ENCODE measurements around the gene RAPGEF3.

RAPGEF3 gene

DNA sequence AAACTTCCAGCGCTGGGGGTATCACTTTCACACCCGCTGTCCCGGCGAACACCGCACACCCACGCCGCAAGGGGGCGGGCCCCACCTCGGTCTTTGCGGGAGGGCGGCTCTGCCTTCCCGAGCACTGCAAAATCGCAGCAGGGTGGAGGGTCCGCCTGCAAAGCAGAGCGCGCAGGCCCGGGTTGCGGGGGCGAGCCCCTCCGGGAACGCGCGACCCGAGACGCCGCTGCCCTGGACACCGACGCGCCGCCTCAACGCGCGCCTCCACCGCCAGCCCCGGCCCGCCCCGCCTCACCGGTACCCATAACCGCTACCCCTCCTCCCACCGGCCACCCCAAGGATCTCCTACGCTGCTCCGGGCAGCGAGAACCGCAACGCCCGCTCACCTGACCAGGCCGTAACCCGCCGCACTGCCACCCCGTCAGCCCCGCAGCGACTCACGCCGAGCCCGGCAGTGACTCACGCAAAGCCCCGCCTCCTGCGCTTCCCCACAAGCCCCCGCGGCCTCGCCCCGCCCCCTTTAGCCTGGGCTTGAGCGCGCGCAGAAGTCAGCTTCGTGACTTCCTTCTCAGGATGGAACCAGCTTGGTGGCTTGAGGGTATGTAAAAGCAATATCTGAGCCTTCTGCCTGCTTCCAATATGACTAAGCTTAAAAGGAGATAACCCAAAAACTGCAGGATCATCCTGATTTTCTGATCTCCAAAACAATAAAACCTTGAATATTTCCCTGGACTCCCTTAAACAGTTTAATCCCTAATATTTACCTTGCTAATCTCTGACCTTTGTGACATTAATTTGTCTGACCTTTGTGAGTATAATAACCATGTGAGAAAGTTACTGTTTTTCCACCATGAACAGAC is 52.9 kb downstream of the RAPGEF3 start, which contains the start of gene RPAP3:
Gene RPAP3, minus strand, starts transcription at position 465 of the 860 bp plus-strand sequence. CDS start 3,190 bp downstream, outside the sequence.
- in situ Hi-C loops (cut with HindIII; ENCODE audit: low sequenced_read_pairs) = no loop called here

DNA sequence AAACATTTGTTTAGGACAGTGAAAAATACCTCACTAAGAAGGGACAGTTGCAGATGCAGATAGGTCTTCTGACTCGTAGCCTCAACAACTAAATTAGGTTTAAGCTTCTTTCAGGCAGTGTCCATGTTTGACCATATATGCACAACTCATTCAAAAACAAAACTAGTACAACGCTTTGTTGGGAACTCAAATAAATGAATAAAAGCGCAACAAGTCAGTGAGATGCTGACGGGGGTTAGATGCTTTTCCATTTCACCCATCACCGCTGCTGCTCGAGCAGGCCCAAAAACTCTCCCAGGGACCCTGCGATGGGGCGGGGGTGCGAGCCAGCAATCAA is 53.5 kb downstream of the RAPGEF3 start:
- in situ Hi-C loops (cut with HindIII; ENCODE audit: low sequenced_read_pairs) = no loop called here

DNA sequence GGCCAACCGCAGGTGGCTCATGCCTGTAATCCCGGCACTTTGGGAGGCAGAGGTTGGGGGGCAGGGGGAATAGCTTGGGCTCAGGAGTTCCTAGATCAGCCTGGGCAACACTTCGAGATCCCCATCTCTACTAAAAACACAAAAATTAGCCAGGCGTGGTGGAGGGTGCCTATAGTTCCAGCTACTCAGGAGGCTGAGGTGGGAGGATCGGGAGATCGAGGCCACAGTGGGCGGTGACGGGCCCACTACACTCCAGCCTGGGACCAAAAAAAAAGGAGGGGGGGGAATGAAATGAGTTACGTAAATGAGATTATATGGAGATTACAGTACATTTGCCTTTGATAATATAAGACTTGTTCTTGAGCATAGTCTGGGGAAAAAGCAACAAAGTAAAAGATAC is 54.0 kb downstream of the RAPGEF3 start:
- in situ Hi-C loops (cut with HindIII; ENCODE audit: low sequenced_read_pairs) = no loop called here

DNA sequence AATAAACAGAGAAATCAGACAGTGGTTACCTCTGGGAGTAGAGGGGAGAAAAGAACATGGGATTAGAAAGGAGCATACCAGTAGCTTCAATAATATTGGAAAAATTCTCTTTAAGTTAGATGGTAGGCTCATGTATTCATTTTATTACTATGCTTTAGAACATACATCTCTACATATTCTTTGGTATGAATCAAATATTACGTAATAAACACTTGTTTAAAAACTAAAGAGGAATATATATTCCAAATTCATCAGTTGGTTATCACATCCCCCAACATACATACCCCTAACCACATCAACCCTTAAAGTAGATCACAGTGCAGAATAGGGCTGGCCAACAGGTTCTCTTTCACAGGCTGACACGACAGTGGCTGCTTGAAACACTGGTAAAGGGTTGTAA is 58.4 kb downstream of the RAPGEF3 start:
- in situ Hi-C loops (cut with HindIII; ENCODE audit: low sequenced_read_pairs) = no loop called here

GRCh38 chr12:47698631-47699030 is 60.0 kb downstream of the RAPGEF3 start:
- in situ Hi-C loops (cut with HindIII; ENCODE audit: low sequenced_read_pairs) = no loop called here

GRCh38 chr12:47698055-47698454 is 60.6 kb downstream of the RAPGEF3 start:
- in situ Hi-C loops (cut with HindIII; ENCODE audit: low sequenced_read_pairs) = no loop called here

- in situ Hi-C loops (cut with HindIII; ENCODE audit: low sequenced_read_pairs) = loop anchor here (10.0 kb wide), 1 partner anchor 664 kb away; no protein-coding TSS in a partner anchor
These were observed 69.5 kb downstream of the RAPGEF3 start for GRCh38 chr12:47689215-47689614.

- in situ Hi-C loops (cut with HindIII; ENCODE audit: low sequenced_read_pairs) = loop anchor here (10.0 kb wide), 1 partner anchor 663 kb away; no protein-coding TSS in a partner anchor
These were observed 71.0 kb downstream of the RAPGEF3 start for GRCh38 chr12:47687636-47688035.

GRCh38 chr12:47686645-47687240 is 71.9 kb downstream of the RAPGEF3 start:
- in situ Hi-C loops (cut with HindIII; ENCODE audit: low sequenced_read_pairs) = loop anchor here (10.0 kb wide), 1 partner anchor 662 kb away; no protein-coding TSS in a partner anchor
